Fibroblast of lung (primary cell): ENCODE measurements around the gene TBC1D3H.
"Not testable (repeated sequence)": the region's sequence is repeated elsewhere in the genome, so short reads cannot be mapped to it uniquely, and the experiment has no call there.

Experiments used
- CTCF ChIP-seq, 2 donors: IDR thresholded peaks in 1 of 2; conservative IDR thresholded peaks in 1 of 2; 1 replicate in 1 of 2; 2 replicates in 1 of 2; pipeline ENCODE4 v1.5.1; 2011 to 2012; ENCODE audit warnings: low read length in 2 of 2, control low read depth in 1 of 2, inconsistent platforms in 1 of 2, low read depth in 1 of 2, mild to moderate bottlenecking in 1 of 2
- EZH2 ChIP-seq: IDR thresholded peaks from 2 replicates; pipeline ENCODE4 v1.5.1; 2012; ENCODE audit warnings: low read length, control low read depth, mild to moderate bottlenecking; ENCODE audit errors: missing control alignments

GRCh38 chr17:36375938-36376337 lies 12.3 kb downstream of the TBC1D3H start:
- TF ChIP-seq CTCF (conservative IDR thresholded peaks at IDR 0.05 in 1 of 2, IDR thresholded peaks at IDR 0.05 in 1 of 2; ENCODE audit: low read depth in 1 of 2, low read length in 2 of 2); EZH2: not testable (repeated sequence)
